H1 (cell line): ENCODE results near the gene CHMP4B. TPM values are rescaled to one million over a fixed set of nuclear protein-coding genes. Genes with fewer than 3 reads are reported as not detected.
A peak's percentile ranks its signal among the peaks of the same experiment; 100 is the strongest.

ENCODE experiments used
- CBX8 ChIP-seq: fragments of 300-800, 300-1000 bp; sonication (generic); IDR thresholded peaks from 2 replicates; pipeline ENCODE4 v1.7.1; 2016; ENCODE audit warnings: low read depth, low read length, borderline replicate concordance
- FOSL1 ChIP-seq: IDR thresholded peaks from 2 replicates; pipeline ENCODE4 v1.6.1; 2011; ENCODE audit warnings: mild to moderate bottlenecking, low read depth, low read length, moderate library complexity; ENCODE audit not compliant: insufficient read depth
- RBBP5 ChIP-seq: IDR thresholded peaks from 2 replicates; pipeline ENCODE4 v1.7.1; 2012; ENCODE audit warnings: low read depth, mild to moderate bottlenecking, inconsistent platforms, low read length, moderate library complexity, borderline replicate concordance
- polyA plus RNA-seq, 7 experiments: library from polyadenylated mRNA; depleted of rRNA in 3 of 7; stranded (reverse) in 5 of 7; unstranded in 2 of 7; fragments of >200 nt in 5 of 7; fragments of 200-250 nt in 2 of 7; gene quantifications; 1 replicate in 5 of 7; 2 replicates in 1 of 7; 4 replicates in 1 of 7; pipeline versions ENCODE4 v1.2.1 to v1.2.3, GENCODE V29; 2011 to 2013; ENCODE audit warnings: missing spikeins in 2 of 7, mixed read lengths in 2 of 7
- total RNA-seq: library from RNA; stranded (reverse); fragmentation: NEBNext Ultra II Directional; extraction: Animal tissue kit (Norgen Biotek cat#: 25700); gene quantifications from 2 replicates; pipeline ENCODE4 v1.2.1, GENCODE V29; 2021

Gene CHMP4B
- total and polyA plus RNA-seq, 2 of the 8 experiments (the other 6 are each of a cell fraction or from before 2014, with no cell fraction given), result 38.6 to 66.3 TPM

DNA sequence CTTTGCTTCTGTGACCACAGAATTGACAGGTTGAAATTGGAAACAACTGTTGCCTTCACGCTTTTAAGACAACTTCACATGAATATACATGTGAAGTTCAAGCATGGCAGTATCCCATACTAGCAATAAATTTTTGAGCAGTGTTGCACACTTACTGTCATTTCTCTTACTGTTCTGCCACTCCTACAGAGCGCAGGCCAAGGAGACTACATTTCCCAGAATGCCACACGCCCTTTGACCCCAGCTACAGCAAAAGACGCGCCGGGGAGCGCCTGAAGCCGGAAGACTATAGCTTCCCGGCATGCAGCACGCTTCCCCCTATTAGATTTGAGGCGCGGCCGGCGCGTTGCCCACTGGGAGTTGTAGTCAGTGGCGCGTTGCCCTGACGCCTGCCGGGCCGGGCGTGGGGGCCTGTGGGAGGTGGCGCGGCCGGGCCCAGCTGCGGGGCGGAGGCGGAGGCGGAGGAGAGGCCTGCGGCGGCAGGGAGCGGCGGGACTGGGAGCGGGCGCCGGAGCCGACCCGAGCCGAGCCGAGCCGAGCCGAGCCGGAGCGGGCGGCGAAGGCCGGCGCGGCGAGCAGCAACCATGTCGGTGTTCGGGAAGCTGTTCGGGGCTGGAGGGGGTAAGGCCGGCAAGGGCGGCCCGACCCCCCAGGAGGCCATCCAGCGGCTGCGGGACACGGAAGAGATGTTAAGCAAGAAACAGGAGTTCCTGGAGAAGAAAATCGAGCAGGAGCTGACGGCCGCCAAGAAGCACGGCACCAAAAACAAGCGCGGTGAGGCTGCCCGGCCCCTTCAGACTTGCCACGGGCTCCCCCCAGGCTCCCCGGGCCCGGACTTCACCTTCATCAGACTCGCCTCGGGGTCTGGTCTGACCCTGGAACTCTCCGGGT lies at the start of gene CHMP4B (continued):
- TF ChIP-seq CBX8 (no peak), FOSL1 (no peak), RBBP5 (0 out of 2 replicates have a peak, but pooled peaks have one; percentile 66)
